ENCODE data around the gene BRWD1.

Gene BRWD1

DNA sequence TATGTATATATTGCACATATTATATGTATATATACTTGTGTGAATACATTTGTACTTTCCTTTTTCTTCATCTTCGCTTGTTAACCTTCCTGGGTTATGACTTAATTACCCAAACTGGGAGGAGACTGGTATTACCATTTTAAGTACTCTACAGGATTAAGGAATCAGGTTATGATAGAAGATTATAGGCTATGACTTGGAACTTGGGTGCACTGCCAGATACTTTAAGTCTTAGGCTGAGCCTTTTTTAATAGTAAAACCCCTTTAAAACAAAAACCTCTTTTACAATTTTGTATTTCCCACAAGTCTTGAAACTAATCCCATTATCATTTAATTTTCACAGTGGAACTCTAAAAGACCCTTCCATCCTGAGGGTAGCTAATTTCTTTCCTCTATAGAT is 6.0 kb downstream of the BRWD1 start:
- TF ChIP-seq, protein P1, sequence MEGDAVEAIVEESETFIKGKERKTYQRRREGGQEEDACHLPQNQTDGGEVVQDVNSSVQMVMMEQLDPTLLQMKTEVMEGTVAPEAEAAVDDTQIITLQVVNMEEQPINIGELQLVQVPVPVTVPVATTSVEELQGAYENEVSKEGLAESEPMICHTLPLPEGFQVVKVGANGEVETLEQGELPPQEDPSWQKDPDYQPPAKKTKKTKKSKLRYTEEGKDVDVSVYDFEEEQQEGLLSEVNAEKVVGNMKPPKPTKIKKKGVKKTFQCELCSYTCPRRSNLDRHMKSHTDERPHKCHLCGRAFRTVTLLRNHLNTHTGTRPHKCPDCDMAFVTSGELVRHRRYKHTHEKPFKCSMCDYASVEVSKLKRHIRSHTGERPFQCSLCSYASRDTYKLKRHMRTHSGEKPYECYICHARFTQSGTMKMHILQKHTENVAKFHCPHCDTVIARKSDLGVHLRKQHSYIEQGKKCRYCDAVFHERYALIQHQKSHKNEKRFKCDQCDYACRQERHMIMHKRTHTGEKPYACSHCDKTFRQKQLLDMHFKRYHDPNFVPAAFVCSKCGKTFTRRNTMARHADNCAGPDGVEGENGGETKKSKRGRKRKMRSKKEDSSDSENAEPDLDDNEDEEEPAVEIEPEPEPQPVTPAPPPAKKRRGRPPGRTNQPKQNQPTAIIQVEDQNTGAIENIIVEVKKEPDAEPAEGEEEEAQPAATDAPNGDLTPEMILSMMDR (IDR thresholded peaks at IDR 0.05; ENCODE audit: control insufficient read depth, insufficient read depth, low read depth, low read length, missing control alignments): no peak
- no peak overlapping the region for H3K4me3 ChIP-seq (ENCODE audit: control insufficient read depth, low read depth, low read length)
- DNase-seq (ENCODE audit: low read depth): no peak

DNA sequence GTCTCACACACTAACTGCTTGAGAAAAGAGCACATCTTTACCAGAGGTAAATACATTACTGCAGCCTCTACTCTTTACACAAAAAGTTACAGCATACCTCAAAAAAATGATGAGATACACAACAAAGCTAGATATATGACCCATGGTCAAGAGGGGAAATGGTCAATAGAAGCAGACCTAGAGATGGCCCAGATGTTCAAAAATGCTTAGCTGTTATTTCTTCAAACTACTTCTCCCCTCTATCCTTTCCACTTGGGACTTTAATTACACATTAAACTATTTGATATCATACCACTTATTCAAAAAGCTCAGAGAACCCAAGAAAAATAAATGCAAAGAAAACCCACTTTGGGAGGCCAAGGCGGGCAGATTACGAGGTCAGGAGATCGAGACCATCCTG is 12.8 kb downstream of the BRWD1 start:
- H3K4me3 ChIP-seq (ENCODE audit: control insufficient read depth, low read depth, low read length): no peak overlapping the region
- DNase-seq (ENCODE audit: low read depth): no peak
- TF ChIP-seq, protein P1 (IDR thresholded peaks at IDR 0.05; ENCODE audit: control insufficient read depth, insufficient read depth, low read depth, low read length, missing control alignments): no peak

DNA sequence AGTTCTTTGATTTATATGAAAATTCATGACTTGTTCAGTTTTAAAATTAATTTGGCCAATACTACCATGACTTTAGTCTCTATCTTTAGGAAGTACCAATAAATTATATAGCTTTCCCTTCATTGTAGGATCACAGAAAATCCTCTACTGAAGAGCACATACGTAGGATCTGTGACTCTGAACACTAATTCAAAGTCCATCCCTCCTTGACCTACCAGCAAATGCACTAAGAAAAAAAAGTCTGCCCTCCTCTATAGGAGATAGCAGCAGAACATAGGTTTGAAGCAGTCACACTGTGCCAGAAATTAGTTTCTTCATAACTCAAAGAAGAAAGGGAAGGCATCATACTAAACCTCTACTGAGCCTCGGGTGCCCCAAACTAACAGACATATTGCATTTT is 16.5 kb downstream of the BRWD1 start:
- no peak overlapping the region for H3K4me3 ChIP-seq (ENCODE audit: control insufficient read depth, low read depth, low read length)

DNA sequence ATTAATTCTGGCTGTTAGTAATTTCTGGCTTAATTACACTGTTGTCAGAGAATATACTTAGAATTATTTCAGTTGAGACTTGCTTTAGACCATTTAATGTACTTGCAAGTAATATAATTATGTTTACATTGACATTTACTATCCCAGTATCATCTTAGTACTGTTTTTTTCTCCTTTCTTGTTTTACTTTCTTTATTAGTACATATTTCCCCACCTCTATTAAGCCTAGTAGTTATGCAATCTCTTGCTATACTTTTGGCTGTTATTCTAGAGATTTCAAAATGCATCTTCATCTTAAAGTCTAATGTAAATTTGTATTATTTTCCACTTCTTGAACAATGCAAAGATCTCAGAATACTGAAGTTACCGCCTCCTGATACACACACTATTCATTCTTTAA is 24.4 kb downstream of the BRWD1 start:
- no peak overlapping the region for H3K4me3 ChIP-seq (ENCODE audit: control insufficient read depth, low read depth, low read length)
- DNase-seq (ENCODE audit: low read depth): no peak
- TF ChIP-seq, protein P1 (IDR thresholded peaks at IDR 0.05; ENCODE audit: control insufficient read depth, insufficient read depth, low read depth, low read length, missing control alignments): no peak

More for the DNA sequence above, 16.5 kb downstream of the BRWD1 start:
- no peak for DNase-seq (ENCODE audit: low read depth)
- TF ChIP-seq, protein P1 (IDR thresholded peaks at IDR 0.05; ENCODE audit: control insufficient read depth, insufficient read depth, low read depth, low read length, missing control alignments): no peak

DNA sequence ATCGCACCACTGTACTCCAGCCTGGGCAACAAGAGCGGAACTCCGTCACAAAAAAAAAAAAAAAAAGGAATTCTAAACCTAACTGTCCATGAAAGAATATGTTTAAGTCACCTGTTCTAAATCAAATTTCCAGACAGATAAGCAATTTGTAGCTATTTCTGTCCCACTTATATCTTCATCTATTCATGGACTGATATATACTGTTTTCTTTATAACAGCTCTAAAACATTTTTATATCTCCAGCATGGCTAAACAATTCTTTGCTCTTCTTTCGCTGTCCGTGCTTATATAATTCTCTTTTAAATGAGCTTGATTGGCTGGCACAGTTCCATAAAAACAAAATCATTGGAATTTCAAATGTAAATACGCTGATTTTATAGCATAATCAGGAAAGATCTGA is 30.5 kb downstream of the BRWD1 start:
- no peak for DNase-seq (ENCODE audit: low read depth)
- H3K4me3 ChIP-seq (ENCODE audit: control insufficient read depth, low read depth, low read length): no peak overlapping the region
- TF ChIP-seq, protein P1 (IDR thresholded peaks at IDR 0.05; ENCODE audit: control insufficient read depth, insufficient read depth, low read depth, low read length, missing control alignments): no peak

DNA sequence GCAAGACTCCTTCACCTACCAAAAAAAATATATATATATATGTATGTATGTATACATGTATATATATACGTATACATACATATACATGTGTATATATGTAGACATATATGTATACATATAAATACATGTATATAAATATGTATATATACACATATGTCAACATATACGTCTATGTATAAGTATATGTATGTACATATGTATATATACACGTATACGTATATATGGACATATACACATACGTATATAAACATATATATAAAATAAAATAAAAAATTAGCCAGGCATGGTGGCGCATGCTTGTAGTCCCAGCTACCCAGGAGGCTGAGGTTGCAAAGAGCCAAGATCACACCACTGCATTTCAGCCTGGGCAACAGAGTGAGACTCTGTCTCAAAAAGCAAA is 31.6 kb downstream of the BRWD1 start:
- no peak overlapping the region for H3K4me3 ChIP-seq (ENCODE audit: control insufficient read depth, low read depth, low read length)
- TF ChIP-seq, protein P1 (IDR thresholded peaks at IDR 0.05; ENCODE audit: control insufficient read depth, insufficient read depth, low read depth, low read length, missing control alignments): no peak
- no peak for DNase-seq (ENCODE audit: low read depth)

DNA sequence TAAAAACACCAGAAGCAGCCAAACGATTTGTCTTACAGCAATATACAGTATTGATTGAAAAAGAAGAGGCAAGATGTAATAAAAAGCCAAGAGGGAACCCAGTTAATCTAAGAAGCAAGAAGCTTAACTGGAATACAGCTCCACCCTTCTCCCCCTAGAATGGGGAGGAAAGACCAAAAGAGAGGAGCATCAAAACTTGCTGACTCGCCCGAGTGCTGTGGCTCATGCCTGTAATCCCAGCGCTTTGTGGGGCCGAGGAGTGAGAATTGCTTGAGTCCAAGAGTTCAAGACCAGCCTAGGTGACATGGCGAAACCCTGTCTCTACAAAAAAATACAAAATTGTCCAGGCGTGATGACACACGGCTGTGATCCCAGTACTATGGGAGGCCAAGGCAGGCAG is 32.2 kb downstream of the BRWD1 start:
- no peak for DNase-seq (ENCODE audit: low read depth)
- TF ChIP-seq, protein P1 (IDR thresholded peaks at IDR 0.05; ENCODE audit: control insufficient read depth, insufficient read depth, low read depth, low read length, missing control alignments): no peak
- no peak overlapping the region for H3K4me3 ChIP-seq (ENCODE audit: control insufficient read depth, low read depth, low read length)
